GM20000 (cell line): ENCODE results near the gene CDK14.
"Not testable (repeated sequence)": the region's sequence is repeated elsewhere in the genome, so short reads cannot be mapped to it uniquely, and the experiment has no call there.

ENCODE experiments used
- DNase-seq: peaks from one replicate; pipeline ENCODE4 v3.0.0; 2012; ENCODE audit warnings: low spot score
- CTCF ChIP-seq: IDR thresholded peaks from 2 replicates; pipeline ENCODE4 v1.5.1; 2012; ENCODE audit warnings: mild to moderate bottlenecking, control low read depth; ENCODE audit errors: extremely low read depth, missing control alignments

CDK14 gene

GRCh38 chr7:90763108-90763507 is 167.0 kb downstream of the CDK14 start:
- DNase-seq: no peak
- TF ChIP-seq CTCF: no peak

- no peak for TF ChIP-seq CTCF
- no peak for DNase-seq
Measured at GRCh38 chr7:90764848-90765570, 168.9 kb downstream of the CDK14 start.

- no peak for TF ChIP-seq CTCF
- DNase-seq: no peak
Measured at GRCh38 chr7:90766814-90767564, 170.9 kb downstream of the CDK14 start.

- TF ChIP-seq CTCF: no peak
- no peak for DNase-seq
Measured at GRCh38 chr7:90768301-90768700, 172.2 kb downstream of the CDK14 start.

GRCh38 chr7:90769036-90769435 is 172.9 kb downstream of the CDK14 start:
- no peak for TF ChIP-seq CTCF

GRCh38 chr7:90769566-90769965 is 173.4 kb downstream of the CDK14 start:
- not testable (repeated sequence) for DNase-seq

More at GRCh38 chr7:90769036-90769435, 172.9 kb downstream of the CDK14 start:
- DNase-seq: no peak

GRCh38 chr7:90771281-90771680 is 175.2 kb downstream of the CDK14 start:
- TF ChIP-seq CTCF: no peak
- no peak for DNase-seq
